CD8-positive, alpha-beta memory T cell (primary cell): Measurements from ENCODE around the gene ESR2. TPM values are rescaled to one million over a fixed set of nuclear protein-coding genes. Genes with fewer than 3 reads are reported as not detected.

Source experiments
- CTCF ChIA-PET: fragments of 350-600 bp; sonication (Branson Sonifier 250); formaldehyde crosslinking; loops from one replicate; lab custom pipeline; 2021; ENCODE audit warnings: antibody characterized with exemption; lab: Charles Lee
- POLR2A ChIA-PET: fragments of 350-600 bp; sonication (Branson Sonifier 250); formaldehyde crosslinking; loops from one replicate; lab custom pipeline; 2021; ENCODE audit warnings: antibody characterized with exemption; lab: Charles Lee
- DNase-seq, 5 donors: peaks; one replicate each; pipeline versions ENCODE4 v3.0.0 to v3.0.0-alpha.2; 2020 to 2022; ENCODE audit warnings: mixed read lengths in 1 of 5
- H3K27ac ChIP-seq: one replicate; pipeline ENCODE4 v1.7.0; 2013; ENCODE audit warnings: low read depth, mild to moderate bottlenecking, low read length, moderate library complexity
- H3K27me3 ChIP-seq: 2 replicates; pipeline ENCODE4 v1.7.0; 2013; ENCODE audit warnings: low read length, mild to moderate bottlenecking; ENCODE audit not compliant: insufficient read depth, poor library complexity, severe bottlenecking
- H3K36me3 ChIP-seq: 2 replicates; pipeline ENCODE4 v1.7.0; 2013; ENCODE audit warnings: mild to moderate bottlenecking, low read length, moderate library complexity; ENCODE audit not compliant: insufficient read depth
- H3K4me1 ChIP-seq: 2 replicates; pipeline ENCODE4 v1.7.0; 2013; ENCODE audit warnings: mild to moderate bottlenecking, low read length, moderate library complexity; ENCODE audit not compliant: insufficient read depth
- H3K4me3 ChIP-seq: 2 replicates; pipeline ENCODE4 v1.7.0; 2013; ENCODE audit warnings: mild to moderate bottlenecking, low read length
- H3K9me3 ChIP-seq: 2 replicates; pipeline ENCODE4 v1.7.0; 2013; ENCODE audit warnings: mild to moderate bottlenecking, low read length
- H3K27ac Mint-ChIP-seq, 8 donors: one replicate each; pipeline ENCODE4 v1.8.0; 2020 to 2021; ENCODE audit warnings: mixed read lengths in 8 of 8, mild to moderate bottlenecking in 6 of 8, inconsistent platforms in 3 of 8, moderate library complexity in 3 of 8
- H3K27me3 Mint-ChIP-seq, 2 donors: one replicate each; pipeline ENCODE4 v1.8.0; 2020 to 2021; ENCODE audit warnings: mixed read lengths in 2 of 2, mild to moderate bottlenecking in 1 of 2, moderate library complexity in 1 of 2
- H3K36me3 Mint-ChIP-seq, 3 donors: one replicate each; pipeline ENCODE4 v1.8.0; 2020 to 2021; ENCODE audit warnings: mixed read lengths in 3 of 3, inconsistent platforms in 1 of 3, mild to moderate bottlenecking in 1 of 3
- H3K4me1 Mint-ChIP-seq, 3 donors: one replicate each; pipeline ENCODE4 v1.8.0; 2020 to 2021; ENCODE audit warnings: mixed read lengths in 3 of 3, inconsistent platforms in 1 of 3, mild to moderate bottlenecking in 1 of 3
- H3K4me3 Mint-ChIP-seq, 7 donors: one replicate each; pipeline ENCODE4 v1.8.0; 2020 to 2021; ENCODE audit warnings: mixed read lengths in 7 of 7, mild to moderate bottlenecking in 6 of 7, moderate library complexity in 4 of 7, inconsistent platforms in 2 of 7
- H3K9me3 Mint-ChIP-seq, 5 donors: one replicate each; pipeline ENCODE4 v1.8.0; 2020 to 2022; ENCODE audit warnings: mixed read lengths in 5 of 5, mild to moderate bottlenecking in 3 of 5, moderate library complexity in 2 of 5, inconsistent platforms in 1 of 5
- polyA plus RNA-seq: library from polyadenylated mRNA; unstranded; fragments of 300-500 nt; fragmentation: Illumina TruSeq; gene quantifications from one replicate; pipeline ENCODE4 v1.2.3, GENCODE V29; 2021
- total RNA-seq, 2 experiments: library from RNA; stranded (reverse); gene quantifications; one replicate each; pipeline ENCODE4 v1.2.3, GENCODE V29; 2021

Gene ESR2
- total and polyA plus RNA-seq, 3 experiments from 2014 or later: 0.31 to 0.93 (median 0.74) TPM

- no peaks in the 10 kb centered on the region for H3K9me3 Mint-ChIP-seq
- ChIA-PET POLR2A (no interaction called here), CTCF (no interaction called here)
- Histone ChIP-seq H3K4me3 (no peak overlapping the region), H3K27ac (no peak overlapping the region), H3K36me3 (peaks cover 24% of the 10 kb centered on the region), H3K27me3 (no peaks in the 10 kb centered on the region), H3K4me1 (no peaks in the 10 kb centered on the region), H3K9me3 (no peaks in the 10 kb centered on the region)
- H3K36me3 Mint-ChIP-seq: peaks cover 5 to 87% (median 33%) of the 10 kb centered on the region in 3 donors
- H3K4me1 Mint-ChIP-seq: no peaks in the 10 kb centered on the region
- peak overlapping the region in 3 of 8 donors; percentile 10 to 73 (median 52) for H3K27ac Mint-ChIP-seq
- no peak for DNase-seq
- no peak overlapping the region for H3K4me3 Mint-ChIP-seq
- peaks cover 0 to 3% of the 10 kb centered on the region in 2 donors for H3K27me3 Mint-ChIP-seq
Measured at GRCh38 chr14:64107438-64107837, 186.7 kb downstream of the ESR2 start.

- Mint-ChIP-seq H3K27me3 (no peaks in the 10 kb centered on the region), H3K9me3 (peaks cover 0 to 2% (median 0%) of the 10 kb centered on the region in 5 donors), H3K27ac (peak overlapping the region in 3 of 8 donors; percentile 61 to 80 (median 65)), H3K4me3 (no peak overlapping the region), H3K36me3 (peaks cover 29 to 85% (median 39%) of the 10 kb centered on the region in 3 donors), H3K4me1 (no peaks in the 10 kb centered on the region)
- no peaks in the 10 kb centered on the region for H3K9me3 ChIP-seq
- ChIA-PET CTCF (no interaction called here), POLR2A (no interaction called here)
- no peaks in the 10 kb centered on the region for H3K4me1 ChIP-seq
- DNase-seq: no peak
- H3K36me3 ChIP-seq: peaks cover 43% of the 10 kb centered on the region
- H3K4me3 ChIP-seq: no peak overlapping the region
- no peaks in the 10 kb centered on the region for H3K27me3 ChIP-seq
- H3K27ac ChIP-seq: no peak overlapping the region
Measured at GRCh38 chr14:64098120-64098519, 196.1 kb downstream of the ESR2 start.

- H3K4me3 ChIP-seq: no peak overlapping the region
- Mint-ChIP-seq H3K36me3 (peaks cover 32 to 88% (median 36%) of the 10 kb centered on the region in 3 donors), H3K9me3 (peaks cover 0 to 2% (median 0%) of the 10 kb centered on the region in 5 donors), H3K27ac (no peak overlapping the region), H3K4me1 (no peaks in the 10 kb centered on the region), H3K4me3 (peak overlapping the region in 1 of 7 donors; percentile 27), H3K27me3 (no peaks in the 10 kb centered on the region)
- peaks cover 53% of the 10 kb centered on the region for H3K36me3 ChIP-seq
- no peak overlapping the region for H3K27ac ChIP-seq
- no peaks in the 10 kb centered on the region for H3K9me3 ChIP-seq
- ChIA-PET POLR2A (no interaction called here), CTCF (no interaction called here)
- no peak for DNase-seq
- no peaks in the 10 kb centered on the region for H3K27me3 ChIP-seq
- no peaks in the 10 kb centered on the region for H3K4me1 ChIP-seq
Measured at GRCh38 chr14:64095620-64096019, 198.6 kb downstream of the ESR2 start.

GRCh38 chr14:64092940-64093339, 201.2 kb downstream of the ESR2 start:
- no peak overlapping the region for H3K27ac ChIP-seq
- H3K9me3 Mint-ChIP-seq: no peaks in the 10 kb centered on the region
- H3K36me3 Mint-ChIP-seq: peaks cover 17 to 89% (median 24%) of the 10 kb centered on the region in 3 donors
- POLR2A ChIA-PET: interaction anchor here (0.5 kb wide), 1 partner anchor 10 kb away, joined by 3 read pairs; no protein-coding TSS in a partner anchor
- H3K4me3 ChIP-seq: no peak overlapping the region
- H3K36me3 ChIP-seq: peaks cover 39% of the 10 kb centered on the region
- DNase-seq: no peak
- CTCF ChIA-PET: no interaction called here
- peak overlapping the region in 3 of 8 donors; percentile 21 to 77 (median 68) for H3K27ac Mint-ChIP-seq
- no peaks in the 10 kb centered on the region for H3K4me1 ChIP-seq
- no peaks in the 10 kb centered on the region for H3K27me3 Mint-ChIP-seq
- H3K9me3 ChIP-seq: no peaks in the 10 kb centered on the region
- H3K4me1 Mint-ChIP-seq: no peaks in the 10 kb centered on the region
- H3K4me3 Mint-ChIP-seq: no peak overlapping the region
- no peaks in the 10 kb centered on the region for H3K27me3 ChIP-seq

GRCh38 chr14:64092338-64092737, 201.8 kb downstream of the ESR2 start:
- CTCF ChIA-PET: no interaction called here
- H3K4me3 Mint-ChIP-seq: no peak overlapping the region
- Histone ChIP-seq H3K27me3 (no peaks in the 10 kb centered on the region), H3K4me3 (no peak overlapping the region), H3K27ac (no peak overlapping the region), H3K9me3 (no peaks in the 10 kb centered on the region), H3K36me3 (peaks cover 33% of the 10 kb centered on the region), H3K4me1 (no peaks in the 10 kb centered on the region)
- no peaks in the 10 kb centered on the region for H3K9me3 Mint-ChIP-seq
- peak overlapping the region in 1 of 8 donors; percentile 69 for H3K27ac Mint-ChIP-seq
- peaks cover 14 to 88% (median 21%) of the 10 kb centered on the region in 3 donors for H3K36me3 Mint-ChIP-seq
- no peaks in the 10 kb centered on the region for H3K27me3 Mint-ChIP-seq
- POLR2A ChIA-PET: no interaction called here
- no peaks in the 10 kb centered on the region for H3K4me1 Mint-ChIP-seq
- DNase-seq: no peak

- DNase-seq: no peak
- no peaks in the 10 kb centered on the region for H3K4me1 ChIP-seq
- Mint-ChIP-seq H3K27me3 (no peaks in the 10 kb centered on the region), H3K36me3 (peaks cover 8 to 83% (median 19%) of the 10 kb centered on the region in 3 donors), H3K4me3 (no peak overlapping the region), H3K27ac (no peak overlapping the region), H3K4me1 (no peaks in the 10 kb centered on the region), H3K9me3 (no peaks in the 10 kb centered on the region)
- ChIA-PET CTCF (no interaction called here), POLR2A (no interaction called here)
- H3K36me3 ChIP-seq: peaks cover 27% of the 10 kb centered on the region
- no peak overlapping the region for H3K4me3 ChIP-seq
- no peaks in the 10 kb centered on the region for H3K27me3 ChIP-seq
- no peaks in the 10 kb centered on the region for H3K9me3 ChIP-seq
- H3K27ac ChIP-seq: no peak overlapping the region
Measured at GRCh38 chr14:64091217-64091616, 203.0 kb downstream of the ESR2 start.

GRCh38 chr14:64089920-64090319, 204.3 kb downstream of the ESR2 start:
- no peaks in the 10 kb centered on the region for H3K4me1 ChIP-seq
- H3K36me3 Mint-ChIP-seq: peaks cover 8 to 83% (median 20%) of the 10 kb centered on the region in 3 donors
- H3K4me3 Mint-ChIP-seq: no peak overlapping the region
- ChIA-PET POLR2A (no interaction called here), CTCF (no interaction called here)
- no peaks in the 10 kb centered on the region for H3K27me3 ChIP-seq
- peaks cover 0 to 4% (median 0%) of the 10 kb centered on the region in 3 donors for H3K4me1 Mint-ChIP-seq
- DNase-seq: no peak
- H3K27ac ChIP-seq: no peak overlapping the region
- H3K36me3 ChIP-seq: peaks cover 19% of the 10 kb centered on the region
- H3K27ac Mint-ChIP-seq: peak overlapping the region in 1 of 8 donors; percentile 58
- no peaks in the 10 kb centered on the region for H3K27me3 Mint-ChIP-seq
- no peaks in the 10 kb centered on the region for H3K9me3 ChIP-seq
- H3K9me3 Mint-ChIP-seq: no peaks in the 10 kb centered on the region
- H3K4me3 ChIP-seq: no peak overlapping the region

GRCh38 chr14:64088647-64088964, 205.6 kb downstream of the ESR2 start:
- Mint-ChIP-seq H3K36me3 (peaks cover 4 to 85% (median 17%) of the 10 kb centered on the region in 3 donors), H3K4me1 (peaks cover 0 to 4% (median 0%) of the 10 kb centered on the region in 3 donors), H3K4me3 (no peak overlapping the region), H3K27ac (no peak overlapping the region), H3K9me3 (no peaks in the 10 kb centered on the region), H3K27me3 (no peaks in the 10 kb centered on the region)
- H3K36me3 ChIP-seq: peaks cover 24% of the 10 kb centered on the region
- no peak for DNase-seq
- CTCF ChIA-PET: no interaction called here
- H3K4me1 ChIP-seq: no peaks in the 10 kb centered on the region
- no peak overlapping the region for H3K27ac ChIP-seq
- H3K9me3 ChIP-seq: no peaks in the 10 kb centered on the region
- POLR2A ChIA-PET: no interaction called here
- no peak overlapping the region for H3K4me3 ChIP-seq
- no peaks in the 10 kb centered on the region for H3K27me3 ChIP-seq
